HG03469 (cell line): Measurements from ENCODE around the gene XPNPEP1.

Source experiments
- ATAC-seq: cut with Tn5 transposase; IDR thresholded peaks from one replicate; pipeline ENCODE4 v1.9.1; 2021; ENCODE audit warnings: mild to moderate bottlenecking, moderate library complexity, moderate number of reproducible peaks; ENCODE audit not compliant: unreplicated experiment

XPNPEP1 gene

DNA sequence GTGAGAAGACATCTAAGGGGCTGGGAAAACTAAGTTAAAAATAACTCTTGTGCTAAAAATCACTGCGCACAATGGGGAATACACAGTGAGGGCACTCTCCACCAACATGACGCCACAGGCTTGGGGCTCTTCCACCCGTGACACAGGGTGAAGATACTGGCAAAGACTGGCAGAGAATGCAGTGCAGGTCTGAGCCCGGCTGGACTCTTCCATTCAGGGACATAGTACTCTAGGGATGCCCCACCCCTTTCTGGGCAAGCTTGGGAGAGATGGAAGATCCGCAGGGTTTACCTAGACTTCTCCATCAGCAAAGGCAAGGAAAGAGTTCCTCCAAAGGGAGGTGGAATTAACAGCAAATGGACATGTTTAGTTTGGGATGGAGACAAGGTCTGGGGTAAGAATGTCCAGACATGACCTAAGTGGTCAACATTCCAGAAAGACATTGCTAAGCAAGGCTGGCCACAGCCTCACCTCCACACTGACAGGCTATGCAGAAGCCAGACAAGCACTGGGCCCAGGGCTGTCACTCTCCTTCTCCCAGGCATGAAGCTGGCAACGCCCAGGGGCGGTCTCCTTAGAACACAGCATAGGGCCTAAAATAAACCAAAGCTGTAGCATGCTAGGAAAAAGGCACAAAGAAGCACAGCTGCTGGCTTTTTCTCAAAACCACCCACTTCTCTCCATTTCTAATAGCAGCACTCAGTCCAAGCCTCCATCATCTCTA, 28.1 kb downstream of the XPNPEP1 start:
- no peak for ATAC-seq

- no peak for ATAC-seq
Measured at GRCh38 chr10:109894516-109894915, 28.8 kb downstream of the XPNPEP1 start.

GRCh38 chr10:109893386-109893785, 29.9 kb downstream of the XPNPEP1 start:
- no peak for ATAC-seq

- no peak for ATAC-seq
Measured at GRCh38 chr10:109892931-109893330, 30.4 kb downstream of the XPNPEP1 start.

DNA sequence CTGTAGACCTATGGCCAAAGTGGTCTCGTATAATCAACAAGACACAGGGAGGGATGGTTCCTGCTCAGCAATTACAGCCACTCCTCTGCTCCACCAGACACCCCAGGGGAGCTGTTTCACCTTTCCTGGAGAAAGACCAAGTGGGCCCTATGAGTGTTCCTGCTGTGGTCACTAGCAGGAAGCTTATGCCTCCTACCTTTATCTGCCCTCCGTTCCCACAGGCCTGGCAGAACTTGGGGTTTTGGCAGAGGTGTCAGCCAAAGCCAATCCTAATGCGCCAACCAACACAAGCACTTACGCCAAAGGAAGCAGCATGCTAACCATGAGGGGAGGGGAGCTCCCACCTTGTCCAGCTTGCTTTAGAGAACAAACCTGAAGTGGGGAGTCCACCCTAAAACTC, 31.2 kb downstream of the XPNPEP1 start:
- no peak for ATAC-seq

GRCh38 chr10:109891105-109891504, 32.2 kb downstream of the XPNPEP1 start:
- no peak for ATAC-seq

- no peak for ATAC-seq
Measured at GRCh38 chr10:109889867-109890266, 33.4 kb downstream of the XPNPEP1 start.

- ATAC-seq = no peak
Measured at GRCh38 chr10:109887776-109888175, 35.5 kb downstream of the XPNPEP1 start.

DNA sequence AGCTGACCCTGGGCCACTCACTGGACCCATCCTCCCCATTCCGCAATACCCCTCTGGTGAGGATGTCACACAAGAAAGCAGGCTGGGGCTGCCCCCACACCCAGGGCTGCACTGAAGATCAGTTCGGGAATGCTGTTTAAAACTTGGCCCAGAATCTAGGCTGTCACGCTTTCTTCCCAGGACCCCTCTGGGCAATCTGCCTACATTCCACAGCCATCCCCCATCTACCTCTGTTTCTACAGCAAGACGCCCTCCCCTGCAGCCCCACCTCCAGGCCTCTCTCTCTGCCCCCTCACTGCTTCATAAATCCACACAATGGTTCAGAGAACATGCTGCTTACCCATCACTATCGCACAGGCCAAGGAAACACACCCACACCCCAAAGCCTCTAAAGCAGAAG, 36.1 kb downstream of the XPNPEP1 start:
- ATAC-seq = no peak

DNA sequence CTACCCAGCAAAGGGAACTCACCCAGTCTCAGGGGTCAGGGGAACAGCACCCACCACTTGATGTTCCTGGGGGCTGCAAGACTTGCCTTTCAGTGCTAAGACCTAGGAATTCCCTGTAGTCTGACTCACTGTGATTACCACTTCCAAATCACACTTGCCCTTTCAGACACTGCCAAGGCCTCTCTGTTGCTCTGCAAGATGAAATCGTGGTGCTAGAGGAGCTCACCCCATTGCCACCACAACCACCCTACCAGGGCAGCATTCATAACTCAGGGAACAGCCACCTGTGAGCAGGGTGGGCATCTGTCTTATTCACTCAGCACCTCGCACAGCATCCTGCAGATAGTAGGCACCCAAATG, 36.5 kb downstream of the XPNPEP1 start:
- no peak for ATAC-seq

- ATAC-seq = no peak
Measured at GRCh38 chr10:109886037-109886780, 37.1 kb downstream of the XPNPEP1 start.

DNA sequence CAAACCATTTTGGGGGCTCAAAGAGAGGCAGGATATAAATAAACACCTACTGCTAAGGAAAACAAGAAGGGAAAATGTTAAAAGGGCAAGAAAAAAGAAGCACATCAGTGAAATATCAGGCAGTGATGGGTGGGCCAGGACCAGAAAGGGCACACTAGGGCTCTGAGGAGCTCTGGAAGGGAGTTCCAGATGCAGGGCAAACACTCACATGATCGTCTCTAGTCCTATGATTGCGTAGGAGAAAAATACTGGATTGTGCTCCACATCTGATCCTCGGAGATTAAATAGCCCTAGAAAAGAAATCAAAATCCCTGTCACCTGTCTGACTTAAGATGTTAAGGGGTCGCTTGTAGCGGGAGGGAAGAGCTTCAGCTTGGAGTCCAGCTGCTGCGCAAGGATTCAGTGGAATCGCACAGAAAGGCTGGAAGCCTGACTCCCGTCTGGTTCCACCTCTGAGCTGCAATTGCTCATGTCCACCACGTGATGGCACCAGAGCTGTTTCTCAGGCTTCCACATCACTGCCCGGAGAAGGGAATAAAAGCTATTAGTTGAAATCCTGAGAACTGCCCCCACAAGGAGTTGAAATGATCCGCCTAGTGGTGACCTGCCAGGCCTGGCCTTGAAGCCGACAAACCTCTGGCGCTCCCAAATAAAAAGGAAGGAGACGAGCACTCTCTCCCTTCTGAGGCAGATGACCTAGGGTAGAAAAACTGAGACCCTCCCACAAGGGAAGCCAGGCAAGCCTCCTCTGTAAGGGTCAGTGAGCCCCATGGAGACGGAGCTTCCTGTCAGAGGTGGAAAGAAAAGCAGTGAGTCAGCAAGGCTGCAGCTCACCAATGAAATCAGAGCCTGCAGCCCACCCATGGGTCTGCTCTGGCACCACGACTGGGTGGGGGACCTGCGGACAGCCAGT, 39.2 kb downstream of the XPNPEP1 start:
- ATAC-seq = peak; percentile 42

- ATAC-seq = no peak
Measured at GRCh38 chr10:109882251-109883057, 40.9 kb downstream of the XPNPEP1 start.

- no peak for ATAC-seq
Measured at GRCh38 chr10:109881769-109882057, 41.6 kb downstream of the XPNPEP1 start.

DNA sequence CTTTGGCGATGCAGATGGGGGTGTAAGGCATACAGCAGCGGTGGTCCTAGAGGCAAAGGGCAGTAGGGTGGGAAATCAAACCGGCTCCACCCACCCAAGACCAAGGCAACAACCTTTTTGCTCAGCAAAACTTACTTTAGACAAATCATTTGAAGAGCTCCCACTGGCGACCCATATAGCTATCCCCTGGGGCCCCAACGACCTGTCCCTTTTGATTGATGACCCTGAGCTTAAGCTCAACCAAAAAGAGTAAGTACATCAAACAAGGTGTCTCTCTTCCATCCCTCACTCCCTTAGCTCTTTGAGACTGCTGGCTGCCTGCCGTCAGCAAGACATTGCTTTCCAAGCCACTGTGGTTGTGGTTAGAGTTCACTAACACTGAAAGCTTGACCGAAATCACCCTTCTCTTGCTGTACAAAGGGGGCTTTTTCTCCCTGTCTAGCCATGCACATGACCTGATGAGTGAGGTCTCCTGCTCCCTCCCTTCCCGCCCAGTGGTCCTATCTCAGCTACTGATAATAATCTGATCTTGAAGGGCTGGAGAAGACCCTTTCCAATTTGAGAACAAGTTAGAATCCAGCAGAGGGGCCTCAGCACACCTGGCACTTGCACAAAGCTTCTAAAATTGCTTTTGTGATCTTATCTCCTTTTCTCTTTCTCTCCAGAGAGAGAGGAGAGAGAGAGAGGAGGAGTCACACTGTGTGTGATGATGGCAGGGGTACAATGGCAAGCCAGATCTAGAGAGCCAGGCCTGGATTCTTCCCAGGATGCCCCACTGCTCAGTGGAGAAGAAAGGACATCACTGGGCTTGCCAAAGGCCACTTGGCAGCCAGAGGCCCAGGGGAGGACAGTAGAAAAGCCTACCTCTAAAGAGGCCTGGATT, 42.2 kb downstream of the XPNPEP1 start:
- peak; percentile 85 for ATAC-seq

GRCh38 chr10:109877546-109877945, 45.8 kb downstream of the XPNPEP1 start:
- ATAC-seq = no peak

- ATAC-seq = no peak
Measured at GRCh38 chr10:109875828-109876821, 47.2 kb downstream of the XPNPEP1 start.

DNA sequence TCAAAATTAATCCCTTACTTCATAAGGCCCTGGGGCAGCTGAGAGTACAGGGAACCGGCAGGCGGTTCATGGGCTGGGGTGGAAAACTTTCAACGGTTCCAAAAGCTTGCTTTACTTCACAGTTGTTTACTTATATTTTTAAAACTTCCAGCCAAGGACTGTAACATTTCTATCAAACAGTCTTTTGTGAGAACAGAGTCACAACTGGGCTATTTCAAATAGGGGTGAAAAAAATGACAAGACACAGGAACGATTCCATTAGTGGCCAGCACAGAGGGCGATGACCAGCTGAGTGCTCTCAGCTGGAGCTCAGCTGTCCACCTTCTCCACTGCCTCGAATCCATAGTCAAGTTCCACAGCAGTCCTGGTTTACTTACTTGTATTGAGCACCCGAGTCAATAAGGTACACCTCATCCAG, 48.2 kb downstream of the XPNPEP1 start:
- no peak for ATAC-seq

DNA sequence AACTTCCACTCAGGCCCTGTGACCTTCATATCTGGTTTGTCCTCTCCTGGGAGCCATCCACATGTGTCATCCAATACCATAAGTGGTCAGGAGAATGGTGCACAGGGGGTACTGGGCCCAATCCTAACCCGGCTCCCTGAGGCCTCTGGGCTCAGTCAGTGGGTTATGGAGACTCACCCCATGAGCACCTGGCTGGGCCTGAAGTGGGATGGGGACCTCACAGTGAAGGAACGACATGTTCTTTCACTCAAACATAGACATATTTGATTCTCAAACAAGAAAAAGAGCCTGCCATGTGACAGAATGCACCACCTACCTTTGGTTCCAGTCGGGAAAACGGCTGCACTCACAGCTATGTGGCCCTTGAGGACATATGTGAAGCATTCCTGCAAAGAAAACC, 51.8 kb downstream of the XPNPEP1 start:
- ATAC-seq = no peak
